ENCODE data around the gene PSMD13.

DNA sequence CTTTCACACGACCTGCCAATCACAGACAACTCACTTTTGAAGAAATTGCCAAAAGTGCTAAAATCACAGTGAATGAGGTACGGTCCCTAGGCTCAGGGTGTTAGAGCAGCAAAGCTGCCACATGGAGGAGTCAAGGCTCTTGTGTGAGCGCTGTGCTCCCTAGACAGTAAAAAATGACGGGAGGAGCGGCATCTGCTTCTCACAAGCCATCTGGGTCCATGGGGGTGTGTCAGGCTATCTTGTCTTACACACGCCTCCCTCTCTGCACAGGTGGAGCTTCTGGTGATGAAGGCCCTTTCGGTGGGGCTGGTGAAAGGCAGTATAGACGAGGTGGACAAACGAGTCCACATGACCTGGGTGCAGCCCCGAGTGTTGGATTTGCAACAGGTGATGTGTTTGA lies 14.8 kb downstream of the PSMD13 start:
- TF ChIP-seq, protein P1, sequence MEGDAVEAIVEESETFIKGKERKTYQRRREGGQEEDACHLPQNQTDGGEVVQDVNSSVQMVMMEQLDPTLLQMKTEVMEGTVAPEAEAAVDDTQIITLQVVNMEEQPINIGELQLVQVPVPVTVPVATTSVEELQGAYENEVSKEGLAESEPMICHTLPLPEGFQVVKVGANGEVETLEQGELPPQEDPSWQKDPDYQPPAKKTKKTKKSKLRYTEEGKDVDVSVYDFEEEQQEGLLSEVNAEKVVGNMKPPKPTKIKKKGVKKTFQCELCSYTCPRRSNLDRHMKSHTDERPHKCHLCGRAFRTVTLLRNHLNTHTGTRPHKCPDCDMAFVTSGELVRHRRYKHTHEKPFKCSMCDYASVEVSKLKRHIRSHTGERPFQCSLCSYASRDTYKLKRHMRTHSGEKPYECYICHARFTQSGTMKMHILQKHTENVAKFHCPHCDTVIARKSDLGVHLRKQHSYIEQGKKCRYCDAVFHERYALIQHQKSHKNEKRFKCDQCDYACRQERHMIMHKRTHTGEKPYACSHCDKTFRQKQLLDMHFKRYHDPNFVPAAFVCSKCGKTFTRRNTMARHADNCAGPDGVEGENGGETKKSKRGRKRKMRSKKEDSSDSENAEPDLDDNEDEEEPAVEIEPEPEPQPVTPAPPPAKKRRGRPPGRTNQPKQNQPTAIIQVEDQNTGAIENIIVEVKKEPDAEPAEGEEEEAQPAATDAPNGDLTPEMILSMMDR (conservative IDR thresholded peaks at IDR 0.05; ENCODE audit: low read depth, low read length), result no peak
- no peak for TF ChIP-seq RFX5 (IDR thresholded peaks at IDR 0.05; ENCODE audit: low read depth, low read length)
- no peak for TF ChIP-seq CEBPB (IDR thresholded peaks at IDR 0.05; ENCODE audit: low read depth, low read length)
- no peak for TF ChIP-seq BHLHE40 (IDR thresholded peaks at IDR 0.05; ENCODE audit: low read depth, low read length)
- no peak for TF ChIP-seq RAD21 (IDR thresholded peaks at IDR 0.05; ENCODE audit: low read length)
- no peak for TF ChIP-seq POLR2A (IDR thresholded peaks at IDR 0.05; ENCODE audit: low read depth, low read length)
- TF ChIP-seq RCOR1 (IDR thresholded peaks at IDR 0.05; ENCODE audit: insufficient replicate concordance, low read length), result no peak
- no peak for TF ChIP-seq SMC3 (IDR thresholded peaks at IDR 0.05; ENCODE audit: low read depth, low read length)
- TF ChIP-seq, protein P2, sequence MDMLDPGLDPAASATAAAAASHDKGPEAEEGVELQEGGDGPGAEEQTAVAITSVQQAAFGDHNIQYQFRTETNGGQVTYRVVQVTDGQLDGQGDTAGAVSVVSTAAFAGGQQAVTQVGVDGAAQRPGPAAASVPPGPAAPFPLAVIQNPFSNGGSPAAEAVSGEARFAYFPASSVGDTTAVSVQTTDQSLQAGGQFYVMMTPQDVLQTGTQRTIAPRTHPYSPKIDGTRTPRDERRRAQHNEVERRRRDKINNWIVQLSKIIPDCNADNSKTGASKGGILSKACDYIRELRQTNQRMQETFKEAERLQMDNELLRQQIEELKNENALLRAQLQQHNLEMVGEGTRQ (IDR thresholded peaks at IDR 0.05; ENCODE audit: low read depth, low read length), result no peak
